Camera-type eye (tissue), 1 donor: ENCODE data around the gene AVPR1A. TPM values are rescaled to one million over a fixed set of nuclear protein-coding genes. Genes with fewer than 3 reads are reported as not detected.

Experiments used
- total RNA-seq: library from RNA; depleted of rRNA; stranded (reverse); fragments of >200 nt; gene quantifications from one replicate; pipeline ENCODE4 v1.2.3, GENCODE V29; 2014

AVPR1A gene
- total RNA-seq = 25.7 TPM

GRCh38 chr12:63150713-63151622, at the start of gene AVPR1A:
TSS of gene AVPR1A (minus strand) at chr12:63151201. CDS start at chr12:63150836, 365 bp downstream.

Other genes starting within 250 kb of the AVPR1A start
- gene PPM1H, start 216.1 kb downstream of the AVPR1A start, total RNA-seq = 17.2 TPM